GM21526 (cell line): Measurements from ENCODE around the gene STIP1.

Experiments
- ATAC-seq: cut with Tn5 transposase; IDR thresholded peaks from one replicate; pipeline ENCODE4 v1.9.1; 2021; ENCODE audit warnings: moderate library complexity; ENCODE audit not compliant: unreplicated experiment, low FRiP score

The STIP1 gene

GRCh38 chr11:64248578-64248977 lies 62.6 kb downstream of the STIP1 start:
- ATAC-seq = no peak

GRCh38 chr11:64249038-64249437 lies 63.1 kb downstream of the STIP1 start:
- ATAC-seq = no peak

- ATAC-seq = no peak
Measured at GRCh38 chr11:64249563-64250414, 63.8 kb downstream of the STIP1 start.

GRCh38 chr11:64250415-64251015 lies 64.5 kb downstream of the STIP1 start:
- ATAC-seq = no peak

GRCh38 chr11:64251016-64251752 lies 65.2 kb downstream of the STIP1 start, which contains the start of gene PLCB3:
Gene PLCB3, plus strand, starts transcription at chr11:64251530. Its CDS starts 120 bp downstream, at chr11:64251650.
- ATAC-seq = no peak

- no peak for ATAC-seq
Measured at GRCh38 chr11:64251753-64252002, 65.7 kb downstream of the STIP1 start.

GRCh38 chr11:64252003-64252872 lies 66.3 kb downstream of the STIP1 start:
- ATAC-seq = no peak

- no peak for ATAC-seq
Measured at GRCh38 chr11:64253043-64253442, 67.1 kb downstream of the STIP1 start.

GRCh38 chr11:64253481-64253880 lies 67.5 kb downstream of the STIP1 start:
- no peak for ATAC-seq
